Hematopoietic multipotent progenitor cell treated with erythropoietin and hydrocortisone succinate and interleukin-3 and kit ligand, for 17 days (in vitro differentiated cells): ENCODE results near the gene CENPM.

Experiments
- DNase-seq: peaks from one replicate; pipeline ENCODE4 v3.0.0-alpha.2; 2015; ENCODE audit warnings: low spot score

CENPM gene

DNA sequence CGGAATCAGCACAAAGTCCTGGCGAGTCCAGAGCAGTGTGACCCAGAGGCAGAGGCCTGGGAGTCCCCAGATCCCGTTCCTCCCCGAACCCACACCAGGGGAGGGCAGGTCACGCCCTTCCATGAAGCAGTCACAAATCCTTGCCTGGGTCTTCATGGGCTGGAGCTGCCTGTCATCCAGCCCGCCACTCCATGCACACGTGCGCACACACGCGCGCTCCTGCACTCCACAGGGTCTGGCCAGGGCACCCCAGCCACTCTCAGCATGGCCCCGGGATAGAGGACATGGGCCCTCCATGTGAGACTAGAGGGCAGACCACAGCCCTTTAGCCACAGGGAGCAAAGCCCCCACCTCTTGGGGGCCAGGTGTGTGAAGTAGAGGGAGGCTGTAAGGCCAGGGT lies 14.6 kb downstream of the CENPM start:
- no peak for DNase-seq

GRCh38 chr22:41931701-41932269 lies 15.2 kb downstream of the CENPM start:
- no peak for DNase-seq

GRCh38 chr22:41929418-41929810 lies 17.5 kb downstream of the CENPM start:
- DNase-seq = no peak

- DNase-seq = no peak
Measured at GRCh38 chr22:41928593-41929417, 18.1 kb downstream of the CENPM start.

DNA sequence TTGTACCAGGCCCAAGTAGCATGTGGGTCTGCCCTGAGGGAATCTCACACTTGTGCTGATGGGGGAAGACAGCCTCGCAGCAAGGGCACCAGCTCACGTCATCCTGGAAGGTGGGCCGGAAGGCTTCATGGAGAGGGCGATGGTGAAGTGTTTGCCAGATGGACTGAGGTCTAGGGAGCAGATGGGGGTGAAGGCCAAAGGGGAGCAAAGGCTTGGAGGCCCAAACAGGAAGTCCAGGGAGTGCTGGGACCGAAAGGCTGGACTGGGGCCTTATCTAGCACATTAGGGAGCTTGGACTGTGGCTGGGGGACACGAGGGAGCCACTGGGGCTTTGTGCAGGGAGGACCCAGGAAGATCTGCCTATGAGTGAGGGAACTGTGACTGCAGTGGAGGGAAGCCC lies 19.1 kb downstream of the CENPM start:
- DNase-seq = no peak

- DNase-seq = no peak
Measured at GRCh38 chr22:41925783-41926460, 21.0 kb downstream of the CENPM start.

- no peak for DNase-seq
Measured at GRCh38 chr22:41923595-41924276, 23.2 kb downstream of the CENPM start.

DNA sequence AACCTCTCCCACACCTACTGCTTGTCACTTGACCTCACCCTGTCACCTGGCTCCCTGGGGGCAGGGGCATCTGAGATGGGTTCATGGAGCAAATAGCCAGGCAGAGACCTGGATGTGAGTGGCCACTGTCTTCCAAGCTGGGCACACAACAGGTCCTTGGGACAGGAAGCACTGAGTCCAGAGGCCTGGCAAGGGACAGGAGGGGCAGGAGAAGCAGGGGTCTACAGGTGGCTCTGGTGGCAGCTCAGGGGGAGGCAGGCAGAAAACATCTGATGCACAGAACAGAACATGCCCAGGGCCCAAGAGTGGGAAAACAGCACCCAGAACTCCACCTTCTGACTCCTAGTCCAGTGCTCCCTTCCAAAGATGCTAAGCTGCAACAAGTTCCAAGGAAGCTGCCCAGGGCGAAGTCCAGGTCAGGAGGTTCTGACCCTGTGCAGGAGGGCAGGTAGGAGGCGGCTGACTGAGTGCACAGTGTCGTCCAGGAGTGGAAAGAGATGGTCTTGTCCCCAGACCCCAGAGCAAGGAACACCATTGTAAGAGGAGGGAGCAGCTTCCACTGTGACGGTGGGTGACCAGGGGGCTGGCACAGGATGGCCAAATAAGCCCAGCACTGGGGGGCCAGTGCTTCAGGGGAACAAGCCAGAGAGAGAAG lies 23.9 kb downstream of the CENPM start:
- no peak for DNase-seq

GRCh38 chr22:41922328-41922727 lies 24.6 kb downstream of the CENPM start:
- no peak for DNase-seq

GRCh38 chr22:41920271-41920976 lies 26.5 kb downstream of the CENPM start:
- DNase-seq = no peak

DNA sequence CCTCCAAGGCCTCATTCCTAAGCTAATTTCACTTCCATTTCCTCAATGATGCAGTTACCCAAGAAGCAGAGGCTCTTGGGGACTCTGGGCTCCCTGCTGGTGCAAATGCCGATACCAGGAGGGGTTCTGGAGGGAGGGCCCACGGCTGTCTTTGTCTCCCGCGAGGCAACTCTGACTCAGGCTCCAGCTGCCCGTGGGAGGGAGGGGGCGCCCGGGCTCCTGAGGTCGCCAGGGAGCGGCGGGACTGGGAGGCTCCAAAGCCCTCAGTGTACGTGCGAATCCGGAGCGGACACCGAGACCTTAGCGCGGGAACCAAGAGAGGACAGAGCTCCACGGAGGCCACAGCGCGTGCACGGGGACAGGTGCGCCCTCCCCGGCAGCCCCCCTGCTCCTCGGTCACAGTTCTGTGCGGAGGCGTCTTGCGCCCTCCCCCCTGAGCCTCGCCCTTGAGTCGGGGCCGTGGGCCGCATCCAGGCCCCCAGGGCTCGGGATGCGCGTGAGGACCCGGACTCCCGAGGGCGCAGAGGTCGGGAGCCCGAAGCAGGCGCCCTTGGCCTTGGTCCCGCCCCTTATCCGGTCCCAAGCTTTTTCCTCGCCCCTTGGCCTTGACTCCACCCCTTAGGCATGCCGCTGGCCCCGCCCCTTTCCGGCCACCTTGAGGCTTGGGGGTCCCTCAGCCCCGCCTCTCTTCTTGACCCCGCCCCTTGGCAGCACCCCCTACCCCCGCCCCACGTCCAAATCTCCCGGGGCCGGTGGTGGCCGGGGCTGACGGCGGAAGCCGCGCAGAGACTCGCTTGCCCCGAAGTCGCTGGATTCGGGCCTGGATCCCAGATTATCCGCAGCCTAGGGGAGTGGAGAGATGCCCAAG lies 27.4 kb downstream of the CENPM start:
- DNase-seq = no peak

- no peak for DNase-seq
Measured at GRCh38 chr22:41917903-41918791, 28.8 kb downstream of the CENPM start.

DNA sequence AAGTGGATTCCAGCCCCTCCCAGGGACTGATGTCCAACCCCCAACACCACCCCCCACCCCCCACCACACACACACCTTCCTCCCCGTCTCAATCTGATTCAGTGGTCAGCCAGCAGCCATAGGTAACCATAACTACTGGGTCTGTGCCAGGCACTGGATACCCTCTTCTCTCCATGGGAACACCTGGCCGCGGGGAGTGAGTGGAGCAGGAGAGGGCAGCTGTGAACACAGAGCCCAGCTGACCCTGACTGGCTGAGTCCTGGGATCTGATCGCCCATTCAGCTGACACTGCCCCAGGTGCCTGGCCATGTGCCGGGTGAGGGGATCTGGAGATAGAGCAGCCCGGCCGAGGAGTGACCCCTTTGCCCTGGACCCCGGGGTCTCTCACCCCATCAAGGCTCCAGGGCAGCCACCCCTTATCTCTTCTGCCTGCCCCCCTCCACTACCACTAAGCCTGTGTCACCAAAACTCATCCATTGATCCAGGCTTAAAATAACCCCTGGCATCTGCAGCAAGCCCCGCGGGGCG lies 29.5 kb downstream of the CENPM start:
- no peak for DNase-seq

DNA sequence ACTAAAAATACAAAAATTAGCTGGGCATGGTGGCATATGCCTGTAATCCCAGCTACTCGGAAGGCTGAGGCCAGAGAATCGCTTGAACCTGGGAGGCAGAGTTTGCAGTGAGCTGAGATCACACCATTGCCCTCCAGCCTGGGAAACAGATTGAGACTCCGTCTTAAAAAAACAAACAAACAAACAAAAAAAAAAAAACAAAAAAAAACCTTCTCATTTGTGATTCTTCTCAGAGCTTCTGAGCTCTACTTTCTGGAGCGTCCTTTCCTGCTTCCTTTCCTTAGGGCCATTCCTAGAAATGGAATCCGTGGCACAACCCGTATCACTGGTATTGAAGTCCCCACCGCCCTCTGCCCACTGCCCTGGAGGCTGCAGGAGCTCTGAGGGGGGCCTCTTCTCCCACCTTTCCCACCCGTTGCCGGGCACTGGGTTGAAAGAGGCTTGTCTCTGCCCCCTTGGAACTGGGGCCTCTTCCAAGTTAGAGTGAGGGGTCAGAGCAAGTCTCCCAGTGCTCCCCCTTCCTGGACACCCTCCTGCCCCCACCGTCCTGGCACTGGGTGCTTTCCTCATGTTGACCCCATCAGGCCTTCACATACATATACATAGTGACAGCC lies 30.1 kb downstream of the CENPM start:
- no peak for DNase-seq

DNA sequence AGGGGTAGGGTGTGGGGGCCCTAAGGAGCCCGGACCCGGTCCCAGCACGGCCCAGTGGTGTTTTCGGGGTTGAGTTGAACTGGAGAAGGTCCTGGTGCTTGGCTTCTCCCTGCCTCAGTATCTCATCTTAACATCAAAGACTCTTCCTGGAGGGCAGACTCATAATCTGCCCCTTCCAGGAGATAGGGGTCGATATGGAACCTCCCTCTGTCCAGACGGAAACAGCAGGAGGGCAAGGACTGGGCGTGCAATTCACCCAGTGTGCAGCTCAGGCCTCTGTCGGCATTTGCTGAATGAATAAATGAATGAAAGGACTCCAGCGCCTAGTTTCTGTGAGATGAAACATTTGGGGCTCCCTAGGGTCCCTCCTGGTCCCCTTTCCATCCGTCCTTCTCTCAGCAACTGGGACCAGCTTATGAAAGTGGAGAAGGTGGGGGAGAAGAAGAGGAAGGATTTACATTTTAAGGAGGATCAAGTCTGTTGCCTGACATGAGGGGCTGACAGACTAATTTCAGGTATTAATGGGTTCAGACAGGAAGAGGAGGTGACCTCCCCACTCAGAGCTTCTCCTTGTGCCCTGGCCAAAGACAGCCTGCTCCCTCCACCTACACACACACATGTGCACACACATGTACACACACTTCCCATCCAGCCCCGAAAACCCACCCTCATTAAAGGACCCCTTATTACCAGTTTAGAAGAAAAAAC lies 31.0 kb downstream of the CENPM start:
- no peak for DNase-seq

- DNase-seq = no peak
Measured at GRCh38 chr22:41915035-41915785, 31.7 kb downstream of the CENPM start, which contains the start of gene SHISA8. SHISA8 (minus strand) TSS chr22:41915074; CDS start chr22:41914667, 407 bp downstream.

DNA sequence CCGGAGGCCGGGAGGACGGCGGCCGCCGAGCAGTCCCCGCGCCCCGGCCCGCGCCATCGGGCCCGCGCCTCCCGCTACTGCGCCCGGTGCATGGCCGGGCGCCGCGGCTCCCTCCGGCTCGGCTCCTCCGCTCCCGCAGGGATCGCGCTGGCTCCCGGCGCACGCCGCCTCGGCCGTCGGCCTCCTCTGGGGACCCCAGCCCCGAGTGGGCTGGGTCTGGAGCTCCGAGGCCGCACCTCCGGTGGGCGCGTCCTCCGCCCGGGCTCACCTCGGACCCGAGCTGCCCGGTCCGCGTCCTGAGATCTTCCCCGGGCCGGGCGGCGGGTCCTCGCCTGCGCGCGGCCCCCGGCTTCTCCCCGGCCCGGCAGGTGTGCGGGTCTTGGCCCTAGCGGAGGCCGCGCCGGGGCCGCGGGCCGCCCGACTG lies 32.3 kb downstream of the CENPM start:
- DNase-seq = no peak
